Osteocyte (in vitro differentiated cells): Measurements from ENCODE around the gene PIK3C3. TPM values are rescaled to one million over a fixed set of nuclear protein-coding genes. Genes with fewer than 3 reads are reported as not detected.

ENCODE experiments used
- DNase-seq: peaks from one replicate; pipeline ENCODE4 v3.0.0; 2021; ENCODE audit warnings: mixed read lengths; ENCODE audit not compliant: unreplicated experiment; ENCODE audit errors: extremely low spot score
- H3K27ac Mint-ChIP-seq: one replicate; pipeline ENCODE4 v1.8.0; 2021; ENCODE audit warnings: mild to moderate bottlenecking, mixed read lengths; ENCODE audit not compliant: unreplicated experiment
- H3K27me3 Mint-ChIP-seq: one replicate; pipeline ENCODE4 v1.8.0; 2021; ENCODE audit warnings: mixed read lengths; ENCODE audit not compliant: unreplicated experiment
- H3K36me3 Mint-ChIP-seq: one replicate; pipeline ENCODE4 v1.8.0; 2021; ENCODE audit warnings: mixed read lengths; ENCODE audit not compliant: unreplicated experiment
- H3K4me1 Mint-ChIP-seq: one replicate; pipeline ENCODE4 v1.8.0; 2021; ENCODE audit warnings: mixed read lengths; ENCODE audit not compliant: unreplicated experiment
- H3K4me3 Mint-ChIP-seq: one replicate; pipeline ENCODE4 v1.8.0; 2021; ENCODE audit warnings: mild to moderate bottlenecking, moderate library complexity, mixed read lengths; ENCODE audit not compliant: unreplicated experiment
- H3K9me3 Mint-ChIP-seq: one replicate; pipeline ENCODE4 v1.8.0; 2021; ENCODE audit warnings: mixed read lengths; ENCODE audit not compliant: unreplicated experiment
- CTCF ChIP-seq: fragments of 200-600 bp; sonication (generic); IDR thresholded peaks from 2 replicates; pipeline ENCODE4 v1.5.0; 2021; ENCODE audit warnings: antibody characterized with exemption, mild to moderate bottlenecking, moderate library complexity
- total RNA-seq: library from RNA; stranded (reverse); gene quantifications from 2 replicates; pipeline ENCODE4 v1.2.1, GENCODE V29; 2021

PIK3C3 gene
- total RNA-seq, 1 donor from 2014 or later: 75.1 TPM

- no peaks in the 10 kb centered on the region for H3K36me3 Mint-ChIP-seq
- H3K4me1 Mint-ChIP-seq: no peaks in the 10 kb centered on the region
- H3K27me3 Mint-ChIP-seq: peaks cover 6% of the 10 kb centered on the region
- H3K9me3 Mint-ChIP-seq: no peaks in the 10 kb centered on the region
- TF ChIP-seq CTCF: no peak
- H3K27ac Mint-ChIP-seq: no peak overlapping the region
- no peak overlapping the region for H3K4me3 Mint-ChIP-seq
- no peak for DNase-seq
These were observed 33.3 kb upstream of the PIK3C3 start for GRCh38 chr18:41921770-41922169.

DNA sequence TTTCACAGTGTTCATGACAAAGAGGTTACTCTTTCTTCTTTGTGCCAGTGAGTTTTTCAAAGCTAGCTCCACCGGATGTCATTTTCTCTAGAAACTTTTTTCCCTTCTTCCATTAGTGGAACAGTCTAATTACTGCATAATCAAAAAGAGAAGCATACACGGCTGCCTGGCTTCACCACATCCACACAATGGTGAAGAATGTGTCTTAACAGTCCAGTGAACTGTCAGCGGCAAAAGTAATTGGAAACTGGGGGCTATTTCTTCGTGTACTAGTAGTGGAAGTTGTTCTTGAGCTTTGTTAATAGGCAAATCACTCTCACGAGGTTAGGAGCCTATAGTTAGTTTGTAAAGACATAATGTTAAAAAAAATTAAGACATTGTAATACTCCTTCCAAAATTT is 32.9 kb upstream of the PIK3C3 start:
- Mint-ChIP-seq H3K27me3 (peaks cover 6% of the 10 kb centered on the region), H3K9me3 (no peaks in the 10 kb centered on the region), H3K27ac (no peak overlapping the region), H3K4me1 (no peaks in the 10 kb centered on the region), H3K36me3 (no peaks in the 10 kb centered on the region), H3K4me3 (no peak overlapping the region)
- TF ChIP-seq CTCF: no peak
- DNase-seq: no peak

- Mint-ChIP-seq H3K36me3 (no peaks in the 10 kb centered on the region), H3K4me1 (no peaks in the 10 kb centered on the region), H3K4me3 (no peak overlapping the region), H3K9me3 (no peaks in the 10 kb centered on the region), H3K27ac (no peak overlapping the region), H3K27me3 (peaks cover 6% of the 10 kb centered on the region)
- TF ChIP-seq CTCF: no peak
- no peak for DNase-seq
These were observed 32.2 kb upstream of the PIK3C3 start for GRCh38 chr18:41922841-41923240.

GRCh38 chr18:41923446-41923845 is 31.6 kb upstream of the PIK3C3 start:
- Mint-ChIP-seq H3K4me1 (no peaks in the 10 kb centered on the region), H3K9me3 (no peaks in the 10 kb centered on the region), H3K36me3 (no peaks in the 10 kb centered on the region), H3K4me3 (no peak overlapping the region), H3K27me3 (peaks cover 6% of the 10 kb centered on the region), H3K27ac (no peak overlapping the region)
- no peak for DNase-seq
- TF ChIP-seq CTCF: no peak

DNA sequence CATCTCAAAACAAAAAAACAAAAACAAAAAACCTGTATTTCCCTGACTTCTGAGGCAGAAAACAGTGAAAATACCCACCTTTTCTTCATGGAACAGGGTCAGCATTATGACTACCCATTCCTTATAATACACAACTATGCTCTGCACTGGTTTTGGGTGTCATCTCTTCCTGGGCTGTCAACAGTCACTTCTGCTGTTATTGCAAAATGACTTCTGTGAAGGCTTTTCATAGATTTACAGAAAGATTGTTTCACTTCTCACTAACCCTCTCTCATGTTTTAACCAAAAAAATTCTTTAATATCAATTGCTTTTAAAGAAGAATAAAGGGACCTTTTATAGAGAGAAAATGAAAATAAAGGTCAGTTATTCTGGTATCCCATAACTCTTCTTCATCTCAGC is 26.5 kb upstream of the PIK3C3 start:
- Mint-ChIP-seq H3K4me1 (no peaks in the 10 kb centered on the region), H3K27ac (no peak overlapping the region), H3K9me3 (no peaks in the 10 kb centered on the region), H3K27me3 (no peaks in the 10 kb centered on the region), H3K36me3 (no peaks in the 10 kb centered on the region), H3K4me3 (no peak overlapping the region)
- TF ChIP-seq CTCF: no peak
- no peak for DNase-seq
